GM12878 (cell line): ENCODE data around the gene CYSLTR2. TPM values are rescaled to one million over a fixed set of nuclear protein-coding genes. Genes with fewer than 3 reads are reported as not detected.

Experiments used
- ATAC-seq: fragments of 200-7000 bp; cut with Tn5 transposase; 3 replicates; pipeline ENCODE4 v1.9.1; 2020; ENCODE audit warnings: mild to moderate bottlenecking, moderate library complexity
- BruUV-seq: library from RNA; stranded (reverse); fragments of 400-500 nt; replicated peaks from 2 replicates; lab custom pipeline; 2021; lab: Mats Ljungman, UMichigan
- CTCF ChIA-PET: fragments of 300-600 bp; sonication (Branson Sonifier 250); formaldehyde crosslinking; extraction: SDS; loops from one replicate; lab custom pipeline; 2021; ENCODE audit warnings: inconsistent platforms; lab: Yijun Ruan, JAX
- POLR2A ChIA-PET: fragments of 350-600 bp; formaldehyde crosslinking; extraction: SDS; loops from one replicate; lab custom pipeline; 2021; ENCODE audit warnings: inconsistent platforms; lab: Charles Lee
- RAD21 ChIA-PET: fragments of 300-600 bp; sonication (Branson Sonifier 250); formaldehyde crosslinking; loops from one replicate; lab custom pipeline; 2023; ENCODE audit warnings: antibody characterized with exemption; ENCODE audit not compliant: unreplicated experiment; lab: Charles Lee
- SMC1A ChIA-PET: fragments of 300-600 bp; sonication (Branson Sonifier 250); formaldehyde crosslinking; loops from one replicate; lab custom pipeline; 2023; ENCODE audit not compliant: unreplicated experiment, uncharacterized antibody; lab: Charles Lee
- DNase-seq: peaks from one replicate; pipeline ENCODE4 v3.0.0-alpha.2; 2011; ENCODE audit warnings: low read depth, low spot score
- FAIRE-seq: peaks from 3 replicates; lab custom pipeline; 2011; peaks lifted over from hg19 to GRCh38; lab: Jason Lieb, UNC
- H2AFZ ChIP-seq: 2 replicates; pipeline ENCODE4 v1.6.0; 2011; ENCODE audit warnings: low read depth, low read length, control low read depth; ENCODE audit not compliant: control insufficient read depth
- H3K27ac ChIP-seq: 2 replicates; pipeline ENCODE4 v1.5.1; 2011; ENCODE audit warnings: control low read depth; ENCODE audit not compliant: control insufficient read depth, insufficient read depth
- H3K27me3 ChIP-seq, 2 experiments: replicated peaks in 1 of 2; 2 replicates each; pipeline versions ENCODE4 v1.6.0 to v1.6.1; 2011; ENCODE audit warnings: low read length in 1 of 2; ENCODE audit not compliant: control insufficient read depth in 2 of 2, insufficient read depth in 2 of 2
- H3K36me3 ChIP-seq, 2 experiments: 2 replicates each; pipeline ENCODE4 v1.5.1; 2011; ENCODE audit warnings: low read length in 1 of 2; ENCODE audit not compliant: control insufficient read depth in 2 of 2, insufficient read depth in 2 of 2
- H3K4me1 ChIP-seq: 2 replicates; pipeline ENCODE4 v1.6.1; 2011; ENCODE audit warnings: mild to moderate bottlenecking, low read length, moderate library complexity, mixed read lengths; ENCODE audit not compliant: control insufficient read depth, insufficient read depth
- H3K4me2 ChIP-seq: 2 replicates; pipeline ENCODE4 v1.6.0; 2011; ENCODE audit warnings: control low read depth; ENCODE audit not compliant: control insufficient read depth, insufficient read depth
- H3K4me3 ChIP-seq: fragments of 200-600 bp; sonication (generic); 2 replicates; pipeline ENCODE4 v1.5.1; 2016
- H3K79me2 ChIP-seq: 2 replicates; pipeline ENCODE4 v1.6.0; 2011; ENCODE audit warnings: low read length; ENCODE audit not compliant: control insufficient read depth, insufficient read depth
- H3K9ac ChIP-seq: 2 replicates; pipeline ENCODE4 v1.8.0; 2011; ENCODE audit warnings: low read length, control low read depth, mixed read lengths; ENCODE audit not compliant: control insufficient read depth, insufficient read depth
- H3K9me3 ChIP-seq: replicated peaks from 3 replicates; pipeline ENCODE4 v1.5.1; 2011; ENCODE audit warnings: mild to moderate bottlenecking, low read length; ENCODE audit not compliant: control insufficient read depth, insufficient read depth
- H4K20me1 ChIP-seq: 2 replicates; pipeline ENCODE4 v1.6.0; 2011; ENCODE audit not compliant: control insufficient read depth, insufficient read depth
- BCL11A ChIP-seq: IDR thresholded peaks from 2 replicates; pipeline ENCODE4 v1.6.1; 2011; ENCODE audit warnings: low read depth, low read length
- CBX5 ChIP-seq: sonication (generic); IDR thresholded peaks from 2 replicates; pipeline ENCODE4 v1.6.1; 2016; ENCODE audit warnings: low read depth, moderate library complexity, mild to moderate bottlenecking, inconsistent platforms
- CREM ChIP-seq: IDR thresholded peaks from 2 replicates; pipeline ENCODE4 v1.6.1; 2014; ENCODE audit warnings: antibody characterized with exemption, low read depth
- FOXK2 ChIP-seq: fragments of 450-650 bp; IDR thresholded peaks from 2 replicates; pipeline ENCODE4 v1.6.1; 2017; ENCODE audit warnings: mild to moderate bottlenecking, moderate library complexity
- MEF2A ChIP-seq: IDR thresholded peaks from 2 replicates; pipeline ENCODE4 v1.6.1; 2011; ENCODE audit warnings: low read depth, mild to moderate bottlenecking, low read length, moderate library complexity; ENCODE audit not compliant: insufficient read depth
- NFXL1 ChIP-seq: fragments of 450-650 bp; IDR thresholded peaks from 2 replicates; pipeline ENCODE4 v1.6.1; 2017; ENCODE audit warnings: antibody characterized with exemption, mild to moderate bottlenecking, borderline replicate concordance
- SUPT20H ChIP-seq: IDR thresholded peaks from 2 replicates; pipeline ENCODE4 v1.6.1; 2011; ENCODE audit warnings: low read depth, mild to moderate bottlenecking, low read length, moderate library complexity, borderline replicate concordance; ENCODE audit not compliant: control insufficient read depth
- ZBED1 ChIP-seq: IDR thresholded peaks from 2 replicates; pipeline ENCODE4 v1.6.1; 2016; ENCODE audit warnings: borderline replicate concordance
- WGBS: methylation state at CpG from one replicate; pipeline ENCODE4 v1.1.6; 2016; ENCODE audit warnings: low lambda C conversion rate; ENCODE audit not compliant: insufficient replicate concordance, insufficient coverage; ENCODE audit errors: missing lambda C conversion rate; 5-methylcytosine and 5-hydroxymethylcytosine counted together
- in situ Hi-C: fragments of 300-500 bp; cut with MboI; formaldehyde crosslinking; loops from 9 replicates; pipeline ENCODE4 v1.14.3; 2018; ENCODE audit warnings: mixed read lengths
- intact Hi-C: fragments of 100-400 bp; cut with micrococcal nuclease; formaldehyde crosslinking; loops from one replicate; pipeline ENCODE4 v1.14.2; 2022; ENCODE audit not compliant: unreplicated experiment
- polyA plus RNA-seq, 11 experiments: library from polyadenylated mRNA; depleted of rRNA in 4 of 11; unstranded in 6 of 11; stranded (reverse) in 5 of 11; fragments of >200 nt; fragmentation: Nextera tagmentation in 4 of 11; fragmentation: Illumina TruSeq in 1 of 11; extraction: Ambion mirVana in 4 of 11; extraction: Trizol in 1 of 11; gene quantifications; 1 replicate in 1 of 11; 2 replicates in 10 of 11; pipeline versions ENCODE4 v1.2.1 to v1.2.3, GENCODE V29; 2011 to 2016; ENCODE audit warnings: inconsistent platforms in 2 of 11, missing spikeins in 2 of 11, low read depth in 1 of 11
- total RNA-seq, 4 experiments: library from RNA; depleted of rRNA in 3 of 4; stranded (reverse); fragments of >200 nt in 3 of 4; fragmentation: Illumina TruSeq in 1 of 4; extraction: Trizol in 1 of 4; gene quantifications; 2 replicates each; pipeline versions ENCODE4 v1.2.1 to v1.2.3, GENCODE V29; 2013 to 2021

Gene CYSLTR2
- total and polyA plus RNA-seq, 10 of the 15 experiments (the other 5 are each of a cell fraction or from before 2014, with no cell fraction given): 0.02 to 0.08 (median 0.03) TPM; not detected in 5

DNA sequence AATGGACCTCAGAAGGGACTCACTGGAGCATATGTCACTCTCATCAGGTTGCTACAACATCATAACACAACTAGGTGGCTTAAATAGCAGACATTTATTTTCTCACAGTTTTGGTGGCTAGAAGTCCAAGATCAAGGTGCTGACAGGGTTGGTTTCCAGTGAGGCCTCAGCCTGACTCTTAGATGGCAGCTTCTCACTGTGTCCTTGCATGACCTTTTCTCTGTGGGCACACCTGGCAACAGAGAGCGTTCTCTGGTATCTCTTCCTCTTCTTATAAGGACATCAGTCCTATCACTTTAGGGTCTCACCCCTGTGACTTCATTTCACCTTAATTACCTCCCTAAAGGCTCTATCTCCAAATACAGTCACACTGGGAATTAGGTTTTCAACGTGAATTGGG lies 74.5 kb downstream of the CYSLTR2 start:
- Histone ChIP-seq H3K36me3 (no peaks in the 10 kb centered on the region), H3K27ac (no peak overlapping the region), H2AFZ (no peak overlapping the region), H3K9me3 (no peaks in the 10 kb centered on the region; the same call in 2 of the 3 replicates), H3K4me1 (no peaks in the 10 kb centered on the region), H3K4me2 (no peak overlapping the region), H3K4me3 (no peak overlapping the region), H3K27me3 (no peaks in the 10 kb centered on the region), H3K9ac (no peak overlapping the region), H4K20me1 (no peaks in the 10 kb centered on the region), H3K79me2 (no peaks in the 10 kb centered on the region)
- SMC1A ChIA-PET: no interaction called here
- TF ChIP-seq NFXL1: no peak
- WGBS: 0% methylated on average over 2 of the region's 2 CpGs
- RAD21 ChIA-PET: no interaction called here
- no TSS peak for BruUV-seq
- intact Hi-C loops: no loop called here
- in situ Hi-C loops: no loop called here
- CTCF ChIA-PET: no interaction called here
- DNase-seq: no peak
- POLR2A ChIA-PET: no interaction called here
- ATAC-seq: peak; percentile 44
- FAIRE-seq: no peak

DNA sequence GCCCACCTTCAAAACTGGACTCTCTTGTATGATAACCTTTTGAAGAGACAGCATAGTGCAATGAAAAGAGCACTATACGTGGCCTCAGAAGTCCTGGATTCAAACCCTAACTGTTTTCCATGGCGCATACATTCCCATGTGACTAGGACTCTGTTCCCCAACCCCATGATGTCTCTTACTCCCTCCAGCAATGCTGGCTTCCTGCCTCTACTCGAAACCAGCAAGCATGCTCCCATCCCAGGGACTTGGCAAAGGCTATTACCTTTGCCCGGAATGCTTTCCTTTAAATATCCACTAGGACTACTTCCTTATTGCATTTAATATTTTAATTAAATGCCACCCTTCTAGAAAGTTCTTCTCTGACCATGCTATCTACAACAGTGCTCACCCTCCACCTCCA lies 75.1 kb downstream of the CYSLTR2 start:
- H3K4me2 ChIP-seq: no peak overlapping the region
- ChIA-PET RAD21 (interaction anchor here (1.1 kb wide), 1 partner anchor 10 kb away, joined by 3 read pairs; no protein-coding TSS in a partner anchor), POLR2A (no interaction called here), CTCF (interaction anchor here (1.8 kb wide), 1 partner anchor 40 kb away, joined by 5 read pairs; no protein-coding TSS in a partner anchor), SMC1A (no interaction called here)
- in situ Hi-C loops: no loop called here
- H4K20me1 ChIP-seq: no peaks in the 10 kb centered on the region
- no peak for ATAC-seq
- no peak overlapping the region for H3K4me3 ChIP-seq
- H3K27me3 ChIP-seq: no peaks in the 10 kb centered on the region
- H3K9me3 ChIP-seq: no peaks in the 10 kb centered on the region; the same call in 2 of the 3 replicates
- H2AFZ ChIP-seq: no peak overlapping the region
- H3K4me1 ChIP-seq: no peaks in the 10 kb centered on the region
- no peak for DNase-seq
- no peaks in the 10 kb centered on the region for H3K36me3 ChIP-seq
- H3K27ac ChIP-seq: no peak overlapping the region
- TF ChIP-seq CBX5: no peak
- TF ChIP-seq MEF2A: no peak
- no peak for TF ChIP-seq CREM
- TF ChIP-seq SUPT20H: no peak
- TF ChIP-seq BCL11A: no peak
- TF ChIP-seq ZBED1: no peak
- no peak for TF ChIP-seq FOXK2
- TF ChIP-seq, all 136 proteins: peak for 0
- WGBS: 42% methylated on average over 4 of the region's 4 CpGs
- no TSS peak for BruUV-seq
- intact Hi-C loops: no loop called here
- no peak for FAIRE-seq
- H3K9ac ChIP-seq: no peak overlapping the region
- no peaks in the 10 kb centered on the region for H3K79me2 ChIP-seq
